GM23338 (cell line): ENCODE data around the gene CEP170B. TPM values are rescaled to one million over a fixed set of nuclear protein-coding genes. Genes with fewer than 3 reads are reported as not detected.

ENCODE experiments used
- ATAC-seq: fragments of 200-7000 bp; cut with Tn5 transposase; 3 replicates; pipeline ENCODE4 v1.9.1; 2020
- DNase-seq: peaks from one replicate; pipeline ENCODE4 v3.0.0-alpha.2; 2015; ENCODE audit warnings: low spot score
- H2AFZ ChIP-seq: fragments of 200-600 bp; sonication (generic); 2 replicates; pipeline ENCODE4 v1.8.0; 2016; ENCODE audit warnings: antibody characterized with exemption, mild to moderate bottlenecking, moderate library complexity
- H3F3A ChIP-seq: fragments of 200-600 bp; sonication (generic); replicated peaks from 2 replicates; pipeline ENCODE4 v1.8.0; 2017; ENCODE audit warnings: antibody characterized with exemption, mixed run types, low read depth
- H3K27ac ChIP-seq: fragments of 200-600 bp; sonication (generic); 2 replicates; pipeline ENCODE4 v1.6.1; 2016; ENCODE audit warnings: low read depth
- H3K27me3 ChIP-seq: fragments of 200-600 bp; sonication (generic); 2 replicates; pipeline ENCODE4 v1.8.0; 2016; ENCODE audit warnings: mild to moderate bottlenecking, mixed run types, moderate library complexity; ENCODE audit not compliant: insufficient read depth
- H3K36me3 ChIP-seq: fragments of 200-600 bp; sonication (generic); 2 replicates; pipeline ENCODE4 v1.8.0; 2016; ENCODE audit warnings: mild to moderate bottlenecking; ENCODE audit not compliant: insufficient read depth
- H3K4me1 ChIP-seq: fragments of 200-600 bp; sonication (generic); 2 replicates; pipeline ENCODE4 v1.8.0; 2016; ENCODE audit warnings: mild to moderate bottlenecking, moderate library complexity; ENCODE audit not compliant: insufficient read depth
- H3K4me2 ChIP-seq: fragments of 200-600 bp; sonication (generic); 2 replicates; pipeline ENCODE4 v1.7.1; 2017; ENCODE audit warnings: mixed run types
- H3K4me3 ChIP-seq: fragments of 200-600 bp; sonication (generic); 2 replicates; pipeline ENCODE4 v1.6.1; 2016; ENCODE audit warnings: mixed run types
- H3K79me2 ChIP-seq: fragments of 200-600 bp; sonication (generic); replicated peaks from 2 replicates; pipeline ENCODE4 v1.8.0; 2017; ENCODE audit warnings: mild to moderate bottlenecking; ENCODE audit not compliant: insufficient read depth
- H3K9me2 ChIP-seq: fragments of 200-600 bp; sonication (generic); 2 replicates; pipeline ENCODE4 v1.8.0; 2017; ENCODE audit not compliant: insufficient read depth
- H4K20me1 ChIP-seq: fragments of 200-600 bp; sonication (generic); replicated peaks from 2 replicates; pipeline ENCODE4 v1.8.0; 2017; ENCODE audit warnings: mild to moderate bottlenecking; ENCODE audit not compliant: insufficient read depth
- H3K27ac Mint-ChIP-seq: 2 replicates; pipeline ENCODE4 v1.8.0; 2020; ENCODE audit warnings: inconsistent platforms, mild to moderate bottlenecking, moderate library complexity, mixed read lengths
- H3K27me3 Mint-ChIP-seq: 3 replicates; pipeline ENCODE4 v1.8.0; 2022; ENCODE audit warnings: low read depth, mild to moderate bottlenecking, moderate library complexity, mixed read lengths, inconsistent platforms; ENCODE audit not compliant: insufficient read depth, poor library complexity
- H3K36me3 Mint-ChIP-seq: 3 replicates; pipeline ENCODE4 v1.8.0; 2021; ENCODE audit warnings: low read depth, mild to moderate bottlenecking, inconsistent platforms, moderate library complexity, mixed read lengths
- H3K4me1 Mint-ChIP-seq: 3 replicates; pipeline ENCODE4 v1.8.0; 2020; ENCODE audit warnings: mild to moderate bottlenecking, inconsistent platforms, mixed read lengths
- H3K4me3 Mint-ChIP-seq: 3 replicates; pipeline ENCODE4 v1.8.0; 2021; ENCODE audit warnings: moderate library complexity, mild to moderate bottlenecking, inconsistent platforms, mixed read lengths
- H3K9me3 Mint-ChIP-seq: 3 replicates; pipeline ENCODE4 v1.8.0; 2020; ENCODE audit warnings: moderate library complexity, mild to moderate bottlenecking, inconsistent platforms, mixed read lengths
- CREB1 ChIP-seq: fragments of 250-450 bp; sonication (Bioruptor Pico); IDR thresholded peaks from 2 replicates; pipeline ENCODE4 v1.5.0; 2020; ENCODE audit warnings: low read depth, mild to moderate bottlenecking, moderate library complexity
- CTCF ChIP-seq, 2 experiments: fragments of 200-600 bp in 1 of 2; sonication (generic) in 1 of 2; conservative IDR thresholded peaks; 2 replicates each; pipeline versions ENCODE4 v1.5.1 to v1.6.1; 2016 to 2017; ENCODE audit warnings: antibody characterized with exemption in 2 of 2, low read depth in 2 of 2, mild to moderate bottlenecking in 2 of 2, moderate library complexity in 1 of 2
- ETS1 ChIP-seq: IDR thresholded peaks from 2 replicates; pipeline ENCODE4 v1.6.1; 2016; ENCODE audit warnings: antibody characterized with exemption
- EZH2 ChIP-seq: fragments of 200-600 bp; sonication (generic); IDR thresholded peaks from one replicate; pipeline ENCODE4 v1.8.0; 2017; ENCODE audit warnings: antibody characterized with exemption, mild to moderate bottlenecking, low read depth; ENCODE audit not compliant: unreplicated experiment
- EZH2phosphoT487 ChIP-seq: fragments of 200-600 bp; sonication (generic); IDR thresholded peaks from one replicate; pipeline ENCODE4 v1.8.1; 2018; ENCODE audit warnings: antibody characterized with exemption; ENCODE audit not compliant: unreplicated experiment
- JUNB ChIP-seq: IDR thresholded peaks from one replicate; pipeline ENCODE4 v1.6.1; 2016; ENCODE audit warnings: antibody characterized with exemption; ENCODE audit not compliant: unreplicated experiment
- NANOG ChIP-seq: IDR thresholded peaks from 2 replicates; pipeline ENCODE4 v1.6.1; 2016; ENCODE audit warnings: antibody characterized with exemption, borderline replicate concordance
- POLR2AphosphoS5 ChIP-seq: IDR thresholded peaks from 2 replicates; pipeline ENCODE4 v1.6.1; 2016; ENCODE audit warnings: antibody characterized with exemption, low read depth
- REST ChIP-seq: IDR thresholded peaks from one replicate; pipeline ENCODE4 v1.6.1; 2018; ENCODE audit warnings: antibody characterized with exemption; ENCODE audit not compliant: unreplicated experiment
- STAT1 ChIP-seq: IDR thresholded peaks from one replicate; pipeline ENCODE4 v1.6.1; 2016; ENCODE audit warnings: antibody characterized with exemption; ENCODE audit not compliant: unreplicated experiment
- ZNF114 ChIP-seq: fragments of 250-450 bp; sonication (Bioruptor Pico); IDR thresholded peaks from 2 replicates; pipeline ENCODE4 v1.5.0; 2020; ENCODE audit warnings: mild to moderate bottlenecking, moderate library complexity
- ZNF331 ChIP-seq: fragments of 250-450 bp; sonication (Bioruptor Pico); IDR thresholded peaks from 2 replicates; pipeline ENCODE4 v1.5.0; 2020; ENCODE audit warnings: low read depth, mild to moderate bottlenecking, moderate library complexity
- polyA plus RNA-seq: library from polyadenylated mRNA; unstranded; fragments of >200 nt; fragmentation: Nextera tagmentation; extraction: Ambion mirVana; gene quantifications from 2 replicates; pipeline ENCODE4 v1.2.1, GENCODE V29; 2016
- total RNA-seq: library from RNA; depleted of rRNA; stranded (reverse); fragments of >200 nt; shearing (Covaris generic); gene quantifications from 2 replicates; pipeline ENCODE4 v1.2.3, GENCODE V29; 2014
- TF ChIP-seq, protein P1 (sequence below): fragments of 250-450 bp; sonication (Bioruptor Pico); IDR thresholded peaks from 2 replicates; pipeline ENCODE4 v1.5.0; 2020; ENCODE audit warnings: mild to moderate bottlenecking, moderate library complexity

CEP170B gene
- total and polyA plus RNA-seq, 2 experiments from 2014 or later: 4.6 to 37.1 TPM

GRCh38 chr14:104858811-104859426 is 6.1 kb upstream of the CEP170B start:
- no peak overlapping the region for H3K27ac Mint-ChIP-seq
- H3K36me3 Mint-ChIP-seq: peaks cover 5% of the 10 kb centered on the region; the same call in 1 of the 3 replicates
- DNase-seq (no peak), ATAC-seq (no peak)
- peaks cover 4% of the 10 kb centered on the region; the same call in 1 of the 2 replicates for H4K20me1 ChIP-seq
- no peak overlapping the region for H3K27ac ChIP-seq
- H3F3A ChIP-seq: peaks cover 2% of the 10 kb centered on the region; the same call in 1 of the 2 replicates
- H2AFZ ChIP-seq: no peak overlapping the region
- H3K4me3 ChIP-seq: no peak overlapping the region
- H3K4me1 ChIP-seq: peaks cover 19% of the 10 kb centered on the region
- TF ChIP-seq ZNF114 (CRISPR knock-in tag) (no peak), STAT1 (no peak), EZH2 (no peak), POLR2AphosphoS5 (no peak), NANOG (no peak), ETS1 (no peak), ZNF331 (CRISPR knock-in tag) (no peak), EZH2phosphoT487 (no peak), JUNB (no peak), REST (no peak), CTCF (conservative IDR thresholded peaks at IDR 0.05; ENCODE audit: low read depth in 2 of 2) (no peak), CREB1 (CRISPR knock-in tag) (no peak)
- TF ChIP-seq, protein P1, sequence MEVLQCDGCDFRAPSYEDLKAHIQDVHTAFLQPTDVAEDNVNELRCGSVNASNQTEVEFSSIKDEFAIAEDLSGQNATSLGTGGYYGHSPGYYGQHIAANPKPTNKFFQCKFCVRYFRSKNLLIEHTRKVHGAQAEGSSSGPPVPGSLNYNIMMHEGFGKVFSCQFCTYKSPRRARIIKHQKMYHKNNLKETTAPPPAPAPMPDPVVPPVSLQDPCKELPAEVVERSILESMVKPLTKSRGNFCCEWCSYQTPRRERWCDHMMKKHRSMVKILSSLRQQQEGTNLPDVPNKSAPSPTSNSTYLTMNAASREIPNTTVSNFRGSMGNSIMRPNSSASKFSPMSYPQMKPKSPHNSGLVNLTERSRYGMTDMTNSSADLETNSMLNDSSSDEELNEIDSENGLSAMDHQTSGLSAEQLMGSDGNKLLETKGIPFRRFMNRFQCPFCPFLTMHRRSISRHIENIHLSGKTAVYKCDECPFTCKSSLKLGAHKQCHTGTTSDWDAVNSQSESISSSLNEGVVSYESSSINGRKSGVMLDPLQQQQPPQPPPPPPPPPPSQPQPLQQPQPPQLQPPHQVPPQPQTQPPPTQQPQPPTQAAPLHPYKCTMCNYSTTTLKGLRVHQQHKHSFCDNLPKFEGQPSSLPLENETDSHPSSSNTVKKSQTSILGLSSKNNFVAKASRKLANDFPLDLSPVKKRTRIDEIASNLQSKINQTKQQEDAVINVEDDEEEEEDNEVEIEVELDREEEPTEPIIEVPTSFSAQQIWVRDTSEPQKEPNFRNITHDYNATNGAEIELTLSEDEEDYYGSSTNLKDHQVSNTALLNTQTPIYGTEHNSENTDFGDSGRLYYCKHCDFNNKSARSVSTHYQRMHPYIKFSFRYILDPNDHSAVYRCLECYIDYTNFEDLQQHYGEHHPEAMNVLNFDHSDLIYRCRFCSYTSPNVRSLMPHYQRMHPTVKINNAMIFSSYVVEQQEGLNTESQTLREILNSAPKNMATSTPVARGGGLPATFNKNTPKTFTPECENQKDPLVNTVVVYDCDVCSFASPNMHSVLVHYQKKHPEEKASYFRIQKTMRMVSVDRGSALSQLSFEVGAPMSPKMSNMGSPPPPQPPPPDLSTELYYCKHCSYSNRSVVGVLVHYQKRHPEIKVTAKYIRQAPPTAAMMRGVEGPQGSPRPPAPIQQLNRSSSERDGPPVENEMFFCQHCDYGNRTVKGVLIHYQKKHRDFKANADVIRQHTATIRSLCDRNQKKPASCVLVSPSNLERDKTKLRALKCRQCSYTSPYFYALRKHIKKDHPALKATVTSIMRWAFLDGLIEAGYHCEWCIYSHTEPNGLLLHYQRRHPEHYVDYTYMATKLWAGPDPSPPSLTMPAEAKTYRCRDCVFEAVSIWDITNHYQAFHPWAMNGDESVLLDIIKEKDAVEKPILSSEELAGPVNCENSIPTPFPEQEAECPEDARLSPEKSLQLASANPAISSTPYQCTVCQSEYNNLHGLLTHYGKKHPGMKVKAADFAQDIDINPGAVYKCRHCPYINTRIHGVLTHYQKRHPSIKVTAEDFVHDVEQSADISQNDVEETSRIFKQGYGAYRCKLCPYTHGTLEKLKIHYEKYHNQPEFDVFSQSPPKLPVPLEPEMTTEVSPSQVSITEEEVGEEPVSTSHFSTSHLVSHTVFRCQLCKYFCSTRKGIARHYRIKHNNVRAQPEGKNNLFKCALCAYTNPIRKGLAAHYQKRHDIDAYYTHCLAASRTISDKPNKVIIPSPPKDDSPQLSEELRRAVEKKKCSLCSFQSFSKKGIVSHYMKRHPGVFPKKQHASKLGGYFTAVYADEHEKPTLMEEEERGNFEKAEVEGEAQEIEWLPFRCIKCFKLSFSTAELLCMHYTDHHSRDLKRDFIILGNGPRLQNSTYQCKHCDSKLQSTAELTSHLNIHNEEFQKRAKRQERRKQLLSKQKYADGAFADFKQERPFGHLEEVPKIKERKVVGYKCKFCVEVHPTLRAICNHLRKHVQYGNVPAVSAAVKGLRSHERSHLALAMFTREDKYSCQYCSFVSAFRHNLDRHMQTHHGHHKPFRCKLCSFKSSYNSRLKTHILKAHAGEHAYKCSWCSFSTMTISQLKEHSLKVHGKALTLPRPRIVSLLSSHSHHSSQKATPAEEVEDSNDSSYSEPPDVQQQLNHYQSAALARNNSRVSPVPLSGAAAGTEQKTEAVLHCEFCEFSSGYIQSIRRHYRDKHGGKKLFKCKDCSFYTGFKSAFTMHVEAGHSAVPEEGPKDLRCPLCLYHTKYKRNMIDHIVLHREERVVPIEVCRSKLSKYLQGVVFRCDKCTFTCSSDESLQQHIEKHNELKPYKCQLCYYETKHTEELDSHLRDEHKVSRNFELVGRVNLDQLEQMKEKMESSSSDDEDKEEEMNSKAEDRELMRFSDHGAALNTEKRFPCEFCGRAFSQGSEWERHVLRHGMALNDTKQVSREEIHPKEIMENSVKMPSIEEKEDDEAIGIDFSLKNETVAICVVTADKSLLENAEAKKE (CRISPR knock-in tag): no peak
- H3K4me1 Mint-ChIP-seq: peaks cover 15% of the 10 kb centered on the region
- peaks cover 6% of the 10 kb centered on the region for H3K9me2 ChIP-seq
- no peaks in the 10 kb centered on the region for H3K27me3 ChIP-seq
- no peak overlapping the region for H3K4me2 ChIP-seq
- peaks cover 15% of the 10 kb centered on the region for H3K79me2 ChIP-seq
- H3K9me3 Mint-ChIP-seq: no peaks in the 10 kb centered on the region; the same call in 2 of the 3 replicates
- H3K4me3 Mint-ChIP-seq: no peak overlapping the region
- no peaks in the 10 kb centered on the region for H3K36me3 ChIP-seq
- peaks cover 17% of the 10 kb centered on the region for H3K27me3 Mint-ChIP-seq
